ENCODE results near the gene RNASEL.

The RNASEL gene

DNA sequence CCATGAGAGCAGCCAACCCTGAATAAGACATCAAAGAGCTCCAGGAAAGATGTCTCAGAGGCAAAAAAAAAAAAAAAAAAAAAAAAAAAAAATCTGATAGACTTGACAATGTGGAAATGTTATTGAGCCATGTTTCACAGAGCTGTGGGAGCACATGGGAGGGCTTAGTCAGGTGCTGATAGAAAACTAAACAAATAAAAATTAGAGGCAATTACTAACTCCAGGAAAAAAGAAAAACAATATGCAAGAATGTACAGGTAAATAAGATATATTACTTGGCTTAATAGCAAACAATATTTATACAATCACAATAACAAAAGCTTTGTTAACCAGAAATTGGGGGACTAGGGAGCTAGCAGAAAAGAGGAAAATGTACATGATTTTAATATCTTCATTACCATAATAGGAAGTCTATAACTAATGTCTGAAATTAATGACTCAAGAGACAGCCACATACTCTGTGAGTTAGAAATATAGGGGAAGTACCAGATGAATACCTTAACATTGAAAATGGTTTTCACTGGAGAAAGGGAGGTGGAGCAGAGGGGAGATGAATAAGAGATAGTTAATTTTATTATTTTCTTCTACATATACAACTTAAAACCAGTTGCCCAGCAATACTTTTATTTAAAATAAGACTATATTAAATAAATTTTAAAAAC lies 32.0 kb upstream of the RNASEL start:
- no peak for DNase-seq

DNA sequence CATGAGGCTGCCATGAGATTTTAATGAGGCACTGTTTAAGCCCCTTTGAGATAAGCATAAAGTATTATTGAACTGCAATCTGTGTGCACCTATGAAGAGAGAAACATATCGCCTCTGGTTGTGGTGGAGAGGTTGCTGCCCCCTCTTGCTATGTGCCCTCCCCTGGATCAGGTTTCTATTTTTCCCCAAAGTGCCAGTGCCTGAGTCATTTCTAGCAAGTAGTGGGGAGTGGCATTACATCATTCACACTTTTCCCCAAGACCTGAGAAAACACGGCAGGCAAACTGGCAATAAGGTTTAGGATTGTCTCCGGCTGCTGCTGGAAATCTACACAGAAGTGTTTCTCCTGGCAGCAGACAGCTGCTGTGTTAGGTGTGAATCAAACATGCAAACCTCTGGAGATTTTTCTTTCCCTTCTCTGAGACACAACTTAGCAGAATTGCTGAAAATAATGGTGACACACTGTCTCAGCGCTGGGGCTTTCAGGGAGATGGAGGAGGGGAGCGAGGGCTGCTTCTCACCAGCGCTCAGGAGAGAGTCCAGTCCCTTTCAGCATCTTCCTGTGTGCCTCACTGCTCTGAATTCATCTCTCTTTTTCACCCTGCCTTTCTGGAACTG lies 28.8 kb upstream of the RNASEL start:
- no peak for DNase-seq

- DNase-seq = no peak
Measured at GRCh38 chr1:182617014-182617429, 28.0 kb upstream of the RNASEL start.

DNA sequence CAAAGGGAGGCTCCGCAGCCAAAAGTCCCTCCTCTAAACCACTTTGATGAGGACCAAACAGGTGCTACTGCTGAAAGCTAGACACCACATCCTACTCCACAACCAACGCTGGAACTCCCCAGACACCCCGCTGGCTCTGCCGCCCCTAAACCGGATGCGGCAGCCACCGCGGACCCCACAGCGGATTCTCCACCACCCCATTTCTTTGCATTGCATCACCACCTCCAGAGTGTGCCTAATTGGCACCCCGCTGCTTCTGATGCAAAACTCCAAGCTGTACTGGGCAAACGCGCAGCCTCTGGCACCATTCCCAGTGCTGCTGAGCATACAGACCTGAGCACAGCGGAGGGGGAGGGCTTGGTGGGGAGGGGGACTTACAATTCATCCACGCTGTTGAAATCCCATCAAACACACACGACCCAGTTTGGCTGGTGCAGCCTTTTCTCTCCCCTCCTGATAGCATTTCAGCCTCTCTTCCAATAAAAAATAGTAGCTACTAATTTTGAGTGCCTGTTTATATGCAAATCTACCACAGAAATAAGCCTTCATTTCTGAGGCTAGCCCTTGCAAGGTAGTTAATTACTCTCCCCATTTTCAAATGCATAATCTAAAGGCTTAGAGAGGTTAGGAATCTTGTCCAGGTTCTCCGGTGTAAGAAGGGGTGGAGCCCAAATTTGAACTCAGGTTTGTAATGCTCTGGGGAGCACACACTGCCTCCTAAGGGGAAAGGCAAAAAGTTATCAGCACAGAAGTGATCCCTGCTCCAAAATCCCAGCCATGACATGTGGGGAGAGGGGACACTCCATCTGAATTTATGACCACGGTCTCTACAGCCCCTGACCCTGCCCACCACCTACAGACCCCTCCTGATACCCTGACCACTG lies 27.3 kb upstream of the RNASEL start:
- peak; percentile 67 to 72 for DNase-seq

DNA sequence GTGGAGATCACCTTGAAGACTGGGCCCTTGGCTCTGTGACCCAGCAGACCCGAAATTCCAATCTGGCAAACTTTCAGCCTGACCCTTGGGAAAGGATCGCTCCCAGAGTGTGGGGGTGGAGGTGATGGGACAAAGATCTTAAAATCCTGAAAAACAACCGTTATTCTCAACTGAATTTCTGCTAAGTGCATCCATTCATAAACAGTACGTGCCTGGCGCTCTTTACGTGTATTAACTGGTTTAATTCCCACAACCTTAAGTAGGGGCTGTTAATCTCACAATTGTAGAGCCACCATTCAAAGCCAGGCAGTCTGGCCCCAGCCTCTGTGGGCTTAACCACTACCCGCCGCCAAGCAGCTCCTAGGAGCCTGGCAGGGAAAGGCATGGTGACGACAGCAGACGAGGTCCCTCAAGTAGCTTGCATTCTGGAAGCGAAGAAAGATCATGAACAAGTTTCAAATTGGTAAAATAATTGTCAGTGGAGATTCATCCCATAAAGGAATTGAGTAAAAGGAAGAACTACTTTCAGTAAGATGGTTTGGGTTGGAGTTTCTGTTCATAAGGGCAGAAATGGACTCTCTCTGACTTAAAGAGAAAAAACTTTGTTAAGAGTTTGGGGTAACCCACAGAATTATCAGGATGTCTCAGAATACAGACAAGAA lies 26.5 kb upstream of the RNASEL start:
- peak in 1 of 2 donors; percentile 46 for DNase-seq

DNA sequence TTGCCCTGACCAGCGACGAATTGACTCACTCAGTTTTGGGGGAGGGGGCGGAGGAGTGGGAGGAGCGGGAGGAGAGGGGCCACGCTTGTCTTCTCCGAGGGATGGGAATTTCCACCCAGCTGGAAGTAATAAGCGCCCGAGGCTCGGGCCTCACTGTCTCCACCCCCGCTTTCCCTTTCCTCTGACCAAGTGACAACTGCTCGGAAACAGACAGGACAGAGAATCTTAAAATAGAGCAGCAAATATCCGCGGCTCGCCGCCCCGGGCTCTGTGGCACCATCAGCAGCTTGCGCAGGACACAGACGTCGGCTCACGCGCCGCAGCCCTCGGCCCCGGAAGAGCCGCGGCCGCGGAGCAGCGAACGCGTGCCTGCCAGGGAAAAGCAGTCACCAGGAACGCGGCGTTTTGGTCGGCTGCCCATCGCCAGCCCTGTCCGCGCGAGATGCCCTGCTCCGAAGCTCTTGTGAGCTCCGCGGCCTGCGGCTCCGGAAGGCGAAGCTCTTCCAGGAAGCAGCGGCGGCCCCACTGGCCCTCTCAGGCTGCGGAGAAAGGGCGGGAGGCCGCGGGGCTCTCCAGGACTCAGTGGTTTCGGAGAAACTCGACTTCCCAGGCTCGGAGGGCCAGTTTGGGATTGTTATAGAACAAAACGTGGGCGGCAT lies 25.9 kb upstream of the RNASEL start:
- DNase-seq = peak; percentile 47 to 50

DNA sequence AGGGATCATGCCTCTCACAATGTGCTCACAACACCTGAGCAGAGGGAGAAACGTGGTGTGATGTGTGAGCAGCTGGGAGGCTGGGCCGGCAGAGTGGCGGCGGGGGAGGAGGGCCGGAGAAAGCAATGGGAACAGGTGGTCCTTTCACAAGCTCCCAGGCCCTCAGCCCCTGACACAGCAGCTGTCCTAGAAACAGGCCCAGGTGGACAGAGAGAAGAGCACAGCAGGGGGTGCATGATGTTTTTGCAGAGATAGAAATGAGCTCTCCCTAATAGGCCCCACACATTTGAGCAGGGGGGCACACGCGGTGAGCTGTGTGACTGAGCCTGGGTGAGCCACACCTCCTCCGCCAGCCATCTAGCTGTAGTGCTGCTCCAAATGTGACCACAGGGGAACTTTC lies 22.7 kb upstream of the RNASEL start:
- DNase-seq = no peak

DNA sequence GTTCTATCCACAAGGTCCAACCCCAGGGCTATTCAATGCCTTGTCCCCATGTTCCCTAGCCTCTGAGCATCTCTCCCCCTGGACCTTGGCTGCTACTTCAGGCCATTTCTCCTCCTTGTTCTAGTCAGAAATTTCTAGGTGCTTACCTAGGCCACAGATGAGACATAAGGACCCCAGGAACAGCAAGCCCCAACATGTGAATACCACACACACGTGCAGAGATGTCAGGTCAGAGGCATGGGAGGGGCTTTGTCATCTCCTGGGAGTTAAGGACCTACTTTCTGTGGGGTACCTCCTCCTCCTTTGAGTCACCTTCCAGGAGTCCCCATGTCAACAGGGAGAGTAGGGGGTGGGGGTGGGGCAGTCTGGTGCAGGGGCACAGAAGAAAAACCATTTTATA lies 22.3 kb upstream of the RNASEL start:
- DNase-seq = no peak

DNA sequence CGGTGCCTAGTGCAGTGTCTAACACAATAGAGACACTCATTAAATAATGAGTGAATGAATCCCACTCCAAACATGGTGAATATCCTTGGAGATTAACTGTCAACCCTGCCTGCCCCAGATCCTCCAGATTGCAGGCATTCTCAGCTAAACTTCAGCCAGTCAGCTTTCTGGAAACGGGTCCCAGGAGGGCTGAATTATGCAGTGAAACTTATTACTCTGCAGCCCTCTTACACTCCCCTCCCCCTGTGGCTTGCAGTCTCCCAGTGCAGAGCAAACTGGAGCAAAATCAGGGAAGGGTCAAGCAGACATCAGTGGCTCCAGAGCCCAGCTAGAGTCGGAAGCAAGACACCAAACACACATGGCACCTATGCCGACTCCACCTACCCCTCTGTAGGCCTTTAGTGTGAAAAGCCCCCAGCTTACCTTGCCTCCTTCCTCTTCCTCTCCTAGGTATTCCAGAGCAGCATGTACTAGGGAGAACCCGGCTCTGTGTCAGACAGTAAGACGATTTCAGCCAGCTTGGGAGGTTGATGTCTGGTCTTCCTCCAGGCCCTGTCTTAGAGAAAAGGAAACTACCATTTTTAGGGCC lies 21.6 kb upstream of the RNASEL start:
- DNase-seq = no peak

DNA sequence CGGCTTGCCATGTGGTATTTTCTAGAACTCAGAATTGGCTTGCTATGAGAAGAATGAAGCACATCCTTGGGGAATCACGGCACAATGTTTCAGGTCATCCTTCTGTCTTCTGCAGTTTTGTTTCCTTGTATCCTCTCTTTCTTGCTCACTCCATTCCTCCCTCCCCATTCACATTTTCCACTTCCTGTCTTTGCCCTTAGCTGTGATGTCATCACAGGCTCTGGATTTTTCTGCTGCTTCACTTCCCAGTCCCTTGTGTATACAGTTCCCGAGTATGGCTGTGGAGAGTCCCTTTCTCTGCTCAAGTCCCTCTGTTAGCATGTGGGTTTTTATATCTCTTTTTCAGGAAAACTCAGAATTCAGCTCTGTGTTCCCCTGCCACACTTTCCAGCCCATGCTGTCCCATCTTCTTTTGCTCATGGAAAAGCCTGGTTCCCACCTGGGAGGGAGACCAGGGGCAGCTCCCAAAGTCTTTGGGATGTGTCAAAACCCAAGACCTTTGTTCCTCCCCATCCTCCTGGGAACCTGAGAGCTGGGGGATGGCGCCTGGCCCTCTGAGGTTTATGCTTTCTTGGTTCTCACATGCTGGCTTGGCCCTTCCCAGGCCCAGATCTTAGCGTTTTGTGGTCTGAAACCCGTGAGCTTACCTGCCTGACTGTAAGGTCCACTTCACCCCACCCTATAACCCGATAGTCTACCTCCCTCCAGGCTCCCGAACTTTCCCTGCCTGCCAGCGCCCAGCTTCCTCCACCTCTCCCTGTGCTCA lies 20.0 kb upstream of the RNASEL start:
- no peak for DNase-seq

DNA sequence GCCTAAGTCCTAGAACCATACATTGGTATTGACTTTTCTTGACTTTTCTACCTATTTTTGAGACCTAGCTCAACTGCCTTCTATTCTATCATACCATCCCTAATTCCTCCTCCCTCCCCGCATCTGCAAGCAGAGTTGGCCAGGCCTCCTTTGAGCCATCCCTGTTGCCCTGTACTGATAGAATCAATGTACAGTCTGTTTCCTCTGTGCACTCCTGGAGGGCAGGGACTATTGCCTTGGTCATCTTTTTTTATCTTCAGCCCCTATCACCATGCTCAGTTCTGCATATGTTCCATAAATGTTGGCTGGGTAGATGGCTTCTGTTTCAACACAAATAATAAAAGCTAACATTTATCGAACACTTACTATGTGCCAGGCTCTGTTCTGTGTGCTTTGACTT lies 19.2 kb upstream of the RNASEL start:
- no peak for DNase-seq

DNA sequence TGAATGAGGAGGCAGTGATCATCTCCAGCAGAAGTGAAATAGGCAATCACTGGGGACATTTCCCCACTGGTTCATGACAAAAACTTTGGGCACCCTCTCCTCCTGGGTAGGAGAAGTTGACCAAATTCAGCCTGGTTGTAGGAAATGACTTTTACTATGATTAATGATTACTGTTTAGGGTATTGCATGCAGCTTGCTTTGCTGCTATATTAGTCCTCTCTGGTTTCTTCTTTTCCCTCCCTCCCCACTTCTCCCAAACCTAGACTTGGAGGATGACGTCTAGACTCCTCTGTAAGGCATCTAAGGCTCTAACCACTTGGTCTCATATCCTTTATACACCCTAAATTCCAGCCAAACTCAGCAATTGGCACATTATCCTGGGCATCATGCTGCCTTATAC lies 18.5 kb upstream of the RNASEL start:
- DNase-seq = no peak

GRCh38 chr1:182604175-182605164 lies 15.4 kb upstream of the RNASEL start, which contains the start of gene RGS16:
Gene RGS16, minus strand, starts transcription at chr1:182604389. Its CDS starts 130 bp downstream, at chr1:182604259.
- peak; percentile 91 to 95 for DNase-seq

DNA sequence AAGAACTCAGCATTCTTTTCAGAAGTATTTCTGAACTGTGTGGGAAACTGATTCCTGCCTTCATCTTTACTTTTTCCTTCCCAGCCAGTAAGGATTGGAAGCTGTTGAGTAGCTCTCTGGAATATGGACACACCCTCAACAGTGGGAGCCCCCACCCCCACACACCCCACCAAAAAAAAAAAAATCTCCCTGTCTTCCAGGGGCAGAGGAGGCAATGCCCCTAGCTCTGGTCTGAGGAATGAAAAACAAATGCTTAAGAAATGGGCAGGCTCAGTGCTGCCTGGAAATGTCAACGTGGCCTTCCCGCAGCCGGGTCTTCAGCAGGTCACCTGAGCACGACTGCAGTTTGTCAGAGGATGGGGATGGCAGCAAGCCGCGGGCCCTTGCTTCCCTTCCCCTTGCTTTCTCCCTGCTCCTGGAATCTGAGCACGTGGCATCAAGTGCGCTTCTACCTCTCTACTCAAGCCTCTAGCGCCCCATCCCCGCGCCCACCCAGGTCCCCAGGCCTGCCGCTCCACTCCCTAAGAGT lies 14.7 kb upstream of the RNASEL start:
- DNase-seq = no peak

DNA sequence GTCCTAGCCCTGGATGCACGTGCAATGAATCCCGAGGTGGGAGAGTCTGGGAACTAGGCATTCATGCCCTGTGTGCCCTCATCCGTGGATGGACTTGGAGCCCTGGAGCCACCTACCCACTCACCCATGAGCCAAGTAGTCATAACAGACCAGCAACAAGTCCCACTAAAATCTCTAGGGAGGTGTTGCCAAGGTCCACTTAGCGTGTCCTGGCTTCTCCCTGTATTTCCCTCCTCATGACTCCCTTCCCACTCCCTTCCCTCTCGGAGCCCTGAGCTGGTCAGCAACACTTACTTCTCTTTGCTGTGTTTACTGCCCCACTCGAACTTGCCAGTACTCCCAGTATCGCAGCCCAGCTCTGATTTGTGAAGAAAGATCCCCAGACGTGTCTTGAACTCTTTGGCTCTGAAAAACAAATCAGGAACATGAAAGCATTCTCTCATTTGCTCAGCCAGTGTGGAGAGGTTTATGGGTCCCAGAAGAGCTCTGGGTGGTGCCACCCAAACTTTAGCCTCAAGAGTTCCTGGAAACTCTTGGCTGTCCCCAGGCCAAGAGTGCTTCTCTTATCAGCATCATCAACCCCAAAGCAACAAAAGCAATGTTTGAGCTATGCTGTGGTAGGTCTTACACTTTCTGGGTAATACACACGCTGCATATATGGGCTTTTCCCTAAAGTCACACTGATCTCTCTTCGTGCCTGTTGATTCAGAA lies 14.0 kb upstream of the RNASEL start:
- DNase-seq = no peak

- DNase-seq = no peak
Measured at GRCh38 chr1:182601913-182602312, 12.9 kb upstream of the RNASEL start.

DNA sequence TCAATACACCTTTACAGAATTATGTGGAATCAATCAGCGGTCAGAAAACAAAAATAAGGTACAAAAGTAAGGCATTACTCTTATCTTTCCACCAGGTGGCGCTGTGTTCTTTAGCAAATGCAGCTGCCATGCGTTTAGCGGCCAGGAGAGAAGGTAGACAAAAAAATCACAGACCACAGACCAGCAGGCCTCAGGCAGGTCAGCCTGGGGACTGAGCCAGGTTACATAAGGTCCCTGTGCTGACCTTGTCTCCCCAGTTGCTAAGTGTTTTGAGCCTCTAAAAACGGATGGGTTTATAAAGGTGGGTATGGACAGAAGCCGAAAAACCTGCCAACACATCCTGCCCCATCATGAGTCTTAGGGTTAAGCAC lies 12.3 kb upstream of the RNASEL start:
- DNase-seq = peak; percentile 65 to 74

- DNase-seq = no peak
Measured at GRCh38 chr1:182600745-182601415, 11.8 kb upstream of the RNASEL start.

All from stimulated activated CD4-positive, alpha-beta T cell treated with anti-CD3 and anti-CD28 coated beads, Interleukin-2, amount 100 ng/mL, for 48 hours (primary cell).